ENCODE measurements around the gene NSUN6.

The NSUN6 gene

GRCh38 chr10:18651324-18652007 lies at the start of gene NSUN6:
Gene NSUN6 (minus strand): TSS chr10:18651587. CDS start chr10:18651203, 384 bp downstream.
- peak; percentile 90 for DNase-seq

- no peak for DNase-seq
Measured at GRCh38 chr10:18699849-18700840, 48.8 kb upstream of the NSUN6 start.

DNA sequence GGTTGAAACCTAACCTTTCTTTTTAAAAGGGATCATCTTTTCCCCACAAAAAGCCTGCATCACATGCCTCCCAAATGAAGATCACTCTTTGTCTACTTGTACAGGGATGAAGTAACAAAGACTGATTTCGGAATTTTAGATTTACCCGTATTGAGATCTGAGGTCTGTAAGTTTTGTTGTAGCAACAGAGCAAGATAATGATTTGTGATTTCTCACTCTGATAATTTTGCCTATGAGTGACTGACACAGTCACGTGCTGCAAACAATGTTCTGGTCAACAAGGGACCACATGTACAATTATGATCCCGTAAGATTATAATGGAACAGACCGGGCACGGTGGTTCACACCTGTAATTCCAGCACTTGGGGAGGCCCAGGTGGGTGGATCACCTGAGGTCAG lies 39.2 kb upstream of the NSUN6 start:
- DNase-seq = no peak

DNA sequence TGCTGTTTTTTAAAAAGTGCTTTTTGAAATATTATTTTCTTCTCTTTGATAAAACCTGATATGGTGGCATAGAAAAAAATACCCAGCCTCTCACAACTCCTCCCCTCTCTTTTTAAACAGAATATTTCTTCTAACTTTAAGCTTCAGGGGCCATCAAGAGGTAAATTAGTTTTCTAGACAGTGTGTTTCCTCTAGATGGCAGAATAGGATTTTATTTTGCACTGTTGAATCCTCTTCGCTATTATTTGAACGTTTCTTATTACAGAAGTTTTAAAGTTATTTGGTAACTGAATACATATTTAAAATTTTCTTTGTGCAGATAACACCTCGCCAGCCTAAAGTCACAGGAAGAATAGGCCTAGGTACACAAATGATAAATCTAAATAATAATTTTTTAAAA lies 38.1 kb upstream of the NSUN6 start:
- DNase-seq = peak; percentile 9

DNA sequence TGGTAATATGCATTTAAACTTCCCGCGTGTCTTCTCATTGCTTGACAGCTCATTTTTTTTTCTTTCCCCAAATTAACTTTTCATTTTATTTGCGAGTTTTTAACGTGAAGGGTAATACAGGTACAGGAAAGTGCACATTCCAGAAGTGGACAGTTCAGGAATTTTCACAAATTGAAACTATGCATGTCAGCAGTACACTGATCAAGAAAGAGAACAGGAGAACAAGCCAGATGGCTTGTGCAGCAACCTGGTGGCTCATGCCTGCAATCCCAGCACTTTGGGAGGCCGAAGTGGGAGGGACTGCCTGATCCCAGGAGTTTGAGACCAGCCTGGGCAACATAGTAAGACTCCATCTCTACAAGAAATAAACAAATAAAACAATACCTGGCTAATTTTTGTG lies 36.3 kb upstream of the NSUN6 start:
- DNase-seq = peak; percentile 13

DNA sequence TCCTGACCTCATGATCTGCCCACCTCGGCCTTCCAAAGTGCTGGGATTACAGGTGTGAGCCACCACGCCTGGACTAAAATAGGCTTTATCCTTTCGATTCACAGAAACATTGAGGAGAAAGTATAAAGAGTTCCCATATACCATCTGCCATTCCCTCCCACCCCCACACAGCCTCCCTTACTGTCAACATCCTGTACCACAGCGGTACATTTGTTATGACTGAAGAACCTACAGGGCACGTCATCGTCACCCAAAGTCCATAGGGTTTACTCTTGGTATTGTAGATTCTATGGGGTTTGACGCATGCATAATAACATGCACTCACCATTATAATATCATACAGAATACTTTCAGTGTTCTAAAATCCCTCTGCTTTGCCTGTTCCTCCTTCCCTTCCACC lies 35.8 kb upstream of the NSUN6 start:
- peak; percentile 24 for DNase-seq

GRCh38 chr10:18685555-18685954 lies 34.2 kb upstream of the NSUN6 start:
- no peak for DNase-seq

- no peak for DNase-seq
Measured at GRCh38 chr10:18684953-18685352, 33.6 kb upstream of the NSUN6 start.

DNA sequence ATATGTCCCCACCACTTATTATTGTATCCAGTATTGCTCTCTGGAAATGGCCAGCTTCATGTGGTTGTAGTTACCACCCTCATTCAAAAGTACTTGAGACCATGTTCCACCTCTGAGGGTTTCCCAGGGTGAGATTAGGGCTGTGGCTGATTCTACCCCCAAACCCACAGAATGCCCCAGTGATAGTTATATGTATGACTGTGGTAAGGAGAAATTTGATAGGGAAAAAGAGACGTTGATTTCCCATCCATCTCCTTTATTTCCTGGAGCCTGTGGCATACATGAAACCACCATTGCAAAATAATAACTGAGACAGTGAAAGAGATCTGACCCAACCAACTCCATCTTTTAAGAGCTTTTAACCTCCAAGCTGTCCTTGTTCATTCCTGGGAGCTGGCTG lies 33.0 kb upstream of the NSUN6 start:
- DNase-seq = no peak

GRCh38 chr10:18683427-18683826 lies 32.0 kb upstream of the NSUN6 start:
- no peak for DNase-seq

GRCh38 chr10:18681971-18682411 lies 30.6 kb upstream of the NSUN6 start:
- no peak for DNase-seq

GRCh38 chr10:18681366-18681765 lies 30.0 kb upstream of the NSUN6 start:
- no peak for DNase-seq

DNA sequence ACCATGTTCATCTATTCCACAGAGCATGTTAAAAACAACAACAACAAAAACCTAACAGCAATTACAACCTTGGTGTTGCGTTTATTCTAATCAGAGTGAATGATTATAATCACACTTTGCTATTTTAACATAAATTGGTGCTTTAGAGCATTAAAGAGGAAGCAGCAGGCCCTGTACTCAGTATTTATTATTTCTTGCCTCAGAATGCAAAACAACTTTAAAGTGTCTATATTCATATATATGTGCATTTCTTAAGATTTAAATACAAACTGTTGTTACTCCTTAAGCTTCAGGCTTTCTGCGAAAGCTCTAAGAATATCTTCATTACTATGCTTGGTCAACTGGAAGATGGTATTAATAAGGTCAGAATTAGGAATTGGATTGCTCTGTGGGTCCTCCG lies 29.4 kb upstream of the NSUN6 start:
- DNase-seq = no peak

DNA sequence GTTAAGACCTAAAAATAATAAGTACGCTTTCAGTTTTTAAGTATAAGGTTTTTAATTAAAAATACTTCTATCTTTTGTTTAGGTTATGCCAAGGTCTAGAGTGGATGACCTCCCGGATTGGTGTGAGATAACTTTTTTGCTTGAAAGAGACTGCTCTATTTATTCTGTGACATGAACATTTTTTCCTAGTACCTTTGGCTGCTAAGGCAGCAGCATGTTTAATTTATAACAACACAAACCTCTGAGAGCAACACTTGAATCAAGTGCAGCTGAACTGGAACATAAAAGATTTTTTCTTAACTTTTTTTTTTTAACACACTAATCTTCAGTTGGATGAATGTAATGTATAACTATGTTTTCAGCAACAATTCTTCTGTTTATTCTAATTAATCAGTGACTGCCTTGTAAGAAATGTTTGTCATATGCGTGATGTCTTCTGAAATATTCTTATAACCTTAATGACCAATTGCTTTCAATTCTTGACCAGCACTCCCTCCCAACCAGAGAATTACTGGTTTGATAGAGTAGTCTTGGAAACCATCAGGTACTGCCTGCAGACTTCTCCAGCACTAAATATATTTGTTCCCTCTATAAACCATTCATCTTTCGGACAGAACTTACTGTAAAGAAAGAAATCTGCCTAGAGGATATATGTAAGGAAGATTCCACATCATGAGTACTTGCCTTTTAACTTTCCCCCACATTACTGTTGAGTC lies 23.9 kb upstream of the NSUN6 start:
- no peak for DNase-seq

- no peak for DNase-seq
Measured at GRCh38 chr10:18668026-18668425, 16.6 kb upstream of the NSUN6 start.

GRCh38 chr10:18666810-18667209 lies 15.4 kb upstream of the NSUN6 start:
- no peak for DNase-seq

DNA sequence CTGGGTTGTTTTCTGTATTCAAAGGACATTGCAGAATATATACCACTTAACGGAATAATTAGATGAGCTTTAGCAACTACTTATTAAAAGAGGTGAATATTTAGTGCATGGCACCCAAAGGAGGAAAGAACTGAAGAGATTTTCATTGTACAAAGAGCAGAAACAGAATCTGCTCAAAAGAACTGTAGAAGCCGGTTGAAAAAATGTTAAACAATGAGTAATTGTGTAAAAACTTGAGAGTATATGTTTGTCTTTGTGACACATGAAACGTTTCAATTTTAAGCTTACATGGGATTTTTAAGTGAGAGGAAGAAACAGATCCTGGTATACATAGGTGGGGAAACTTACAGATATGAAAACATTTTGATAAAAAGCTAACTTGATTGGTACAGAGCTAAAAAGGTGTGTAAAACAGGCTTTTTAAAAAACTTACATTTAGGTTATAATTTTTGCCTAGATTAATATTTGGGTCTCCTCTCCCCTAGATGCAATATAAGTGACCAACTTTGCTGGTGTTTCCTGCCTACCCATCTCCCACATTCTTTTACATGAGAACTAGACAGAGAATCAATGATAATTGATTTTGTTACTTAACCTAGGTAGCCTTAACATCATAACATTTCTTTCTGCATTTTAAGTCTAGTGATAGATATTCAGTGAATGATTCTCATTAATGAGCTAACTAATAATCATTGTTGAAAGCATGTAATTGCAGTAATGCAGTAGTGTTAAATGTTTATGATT lies 14.6 kb upstream of the NSUN6 start:
- no peak for DNase-seq

DNA sequence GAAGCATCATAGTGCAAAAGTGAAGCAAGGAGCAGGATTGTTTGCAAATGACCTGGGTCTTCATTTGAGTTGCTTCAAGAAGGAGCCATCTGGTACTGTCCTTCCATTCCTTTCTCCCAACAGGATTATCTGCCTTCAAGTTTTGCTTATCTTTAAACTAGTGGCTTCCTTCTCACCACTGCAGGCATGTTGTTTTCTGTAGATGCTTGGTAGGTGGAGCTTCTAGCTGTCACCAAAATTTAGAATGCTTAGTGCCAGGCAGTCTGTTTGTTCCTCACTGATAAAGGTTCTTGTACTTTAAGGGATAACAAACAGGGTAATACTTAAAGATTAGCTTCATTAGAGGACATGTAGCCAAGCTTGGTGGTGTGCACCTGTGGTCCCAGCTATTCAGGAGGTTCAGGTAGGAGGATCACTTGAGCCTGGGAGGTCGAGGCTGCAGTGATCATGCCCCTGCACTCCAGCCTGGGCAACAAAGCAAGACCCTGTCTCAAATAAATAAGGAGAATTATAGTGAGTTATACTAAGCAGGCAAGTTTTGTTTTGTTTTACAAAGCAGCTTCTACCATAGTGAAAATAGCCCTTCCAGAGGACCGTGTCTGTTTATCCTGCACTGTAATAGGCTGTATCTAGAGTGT lies 13.6 kb upstream of the NSUN6 start:
- peak; percentile 9 for DNase-seq

- DNase-seq = no peak
Measured at GRCh38 chr10:18660816-18661431, 9.5 kb upstream of the NSUN6 start.

- DNase-seq = peak; percentile 51
Measured at GRCh38 chr10:18659819-18660535, 8.6 kb upstream of the NSUN6 start.

Measured in NCI-H82 (cell line).